KG1 (cell line): ENCODE results near the gene CACNG8.
"Not testable (repeated sequence)": the region's sequence is repeated elsewhere in the genome, so short reads cannot be mapped to it uniquely, and the experiment has no call there.

ENCODE experiments used
- DNase-seq: peaks from one replicate; lab custom pipeline; 2025; lab: John Stamatoyannopoulos, UW

The CACNG8 gene

DNA sequence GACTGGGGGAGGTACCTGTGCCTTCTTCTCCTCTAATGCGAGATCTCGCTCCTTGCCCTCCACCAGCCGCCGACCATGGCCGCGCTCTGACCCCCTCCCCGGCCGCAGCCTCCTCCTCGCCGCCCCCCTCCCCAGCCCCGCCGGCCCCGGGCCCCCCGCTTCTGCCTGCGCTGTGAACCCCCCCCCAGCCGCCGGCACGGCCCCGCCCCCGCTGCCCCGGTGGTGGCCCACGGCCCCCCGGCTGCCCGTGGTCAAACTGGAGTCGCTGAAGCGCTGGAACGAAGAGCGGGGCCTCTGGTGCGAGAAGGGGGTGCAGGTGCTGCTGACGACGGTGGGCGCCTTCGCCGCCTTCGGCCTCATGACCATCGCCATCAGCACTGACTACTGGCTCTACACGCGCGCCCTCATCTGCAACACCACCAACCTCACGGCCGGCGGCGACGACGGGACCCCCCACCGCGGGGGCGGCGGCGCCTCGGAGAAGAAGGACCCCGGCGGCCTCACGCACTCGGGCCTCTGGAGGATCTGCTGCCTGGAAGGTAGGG, at the start of gene CACNG8:
TSS of gene CACNG8 (plus strand) at position 51 of the 545 bp plus-strand sequence.
- DNase-seq = no peak

DNA sequence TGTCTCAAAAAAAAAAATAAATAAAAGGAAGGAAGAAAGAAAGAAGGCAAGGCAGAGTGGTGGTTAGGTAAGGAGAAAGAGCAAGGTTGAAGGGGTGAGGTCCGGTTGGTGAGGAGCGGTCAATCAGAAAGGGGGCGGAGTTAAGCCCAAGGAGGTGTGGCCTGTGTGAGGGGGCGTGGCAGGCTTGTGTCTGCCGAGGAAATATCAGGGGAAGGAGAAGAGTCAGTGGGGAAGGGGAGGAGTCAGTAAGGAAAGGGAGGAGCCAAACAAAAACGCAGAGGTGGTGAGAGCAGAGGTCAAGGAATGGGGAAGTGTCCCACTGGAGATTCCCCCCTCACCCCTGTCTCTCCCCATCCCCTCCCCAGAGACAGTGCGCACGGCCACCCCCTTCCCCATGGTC, 47.7 kb upstream of the CACNG8 start:
- no peak for DNase-seq

DNA sequence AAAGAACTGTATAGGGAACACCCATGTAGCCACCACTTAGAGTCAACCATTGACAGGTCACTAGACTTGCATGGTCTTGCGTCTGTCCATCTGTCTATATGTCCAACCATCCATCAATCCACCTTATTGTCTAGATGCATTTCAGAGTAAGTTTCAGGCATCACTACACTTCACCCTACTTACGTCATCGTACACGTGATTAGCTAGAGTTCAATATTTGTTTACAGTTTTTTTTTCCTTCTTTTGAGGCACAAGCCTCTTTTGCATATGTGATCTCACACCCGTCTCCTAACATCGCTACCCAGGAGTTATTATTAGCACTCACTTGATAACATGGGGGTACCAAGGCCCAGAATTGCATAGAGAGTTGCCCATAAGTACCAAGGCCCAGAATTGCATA, 46.7 kb upstream of the CACNG8 start:
- DNase-seq = no peak

DNA sequence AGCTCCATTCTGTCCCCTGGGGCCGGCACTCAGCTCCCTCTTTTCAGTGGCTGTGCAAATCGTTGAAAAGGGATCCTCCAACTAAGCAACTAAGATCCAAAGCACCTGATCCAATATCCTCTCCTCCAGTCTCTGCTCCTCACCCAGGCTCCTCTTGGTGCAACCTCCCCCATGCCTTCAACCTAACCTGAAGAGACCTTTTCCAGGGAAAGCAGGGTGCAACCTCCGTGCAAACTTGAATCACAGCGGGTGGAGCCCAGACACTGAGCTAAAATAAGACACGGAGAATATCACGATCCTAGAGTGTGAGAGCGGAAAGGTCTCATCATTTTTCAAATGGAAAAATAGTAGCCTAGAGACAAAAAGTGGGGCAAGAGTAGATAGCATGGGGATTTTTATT, 45.4 kb upstream of the CACNG8 start:
- no peak for DNase-seq

DNA sequence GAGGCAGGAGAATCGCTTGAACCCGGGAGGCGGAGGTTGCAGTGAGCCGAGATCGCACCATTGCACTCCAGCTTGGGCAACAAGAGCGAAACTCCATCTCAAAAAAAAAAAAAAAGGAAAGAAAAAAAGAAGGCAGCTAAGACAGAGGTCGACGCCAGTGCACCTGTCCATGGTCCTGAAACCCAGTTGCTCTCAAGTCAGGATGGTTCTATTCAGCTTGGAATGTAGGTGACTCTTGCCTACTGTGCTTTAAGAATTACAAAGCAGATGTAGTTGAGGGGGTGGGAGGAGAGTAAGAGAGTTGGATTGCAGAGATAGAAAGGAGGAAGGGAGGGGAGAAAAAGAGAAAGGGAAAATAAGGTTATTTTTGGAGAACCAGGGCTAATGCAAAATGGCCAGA, 35.0 kb upstream of the CACNG8 start:
- DNase-seq = peak; percentile 3

DNA sequence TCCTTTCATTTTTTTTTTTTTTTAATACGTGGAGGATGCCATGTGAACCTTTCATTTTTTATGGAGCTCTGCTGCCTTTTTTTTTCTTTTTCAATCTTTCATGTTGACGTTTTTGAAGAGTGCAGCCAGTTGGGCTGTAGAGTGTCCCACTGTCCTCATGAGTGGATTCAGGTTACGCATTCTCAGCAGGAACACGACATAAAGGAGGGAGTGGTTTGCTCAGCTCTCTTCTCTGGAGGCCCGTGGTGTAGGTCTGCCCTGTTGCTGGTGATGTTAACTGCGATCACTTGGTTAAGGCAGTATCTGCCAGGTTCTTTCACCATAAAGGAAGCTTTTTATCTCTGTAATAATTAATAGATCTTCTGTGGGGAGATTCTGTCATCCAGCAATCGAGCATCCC, 26.7 kb upstream of the CACNG8 start:
- DNase-seq = no peak

DNA sequence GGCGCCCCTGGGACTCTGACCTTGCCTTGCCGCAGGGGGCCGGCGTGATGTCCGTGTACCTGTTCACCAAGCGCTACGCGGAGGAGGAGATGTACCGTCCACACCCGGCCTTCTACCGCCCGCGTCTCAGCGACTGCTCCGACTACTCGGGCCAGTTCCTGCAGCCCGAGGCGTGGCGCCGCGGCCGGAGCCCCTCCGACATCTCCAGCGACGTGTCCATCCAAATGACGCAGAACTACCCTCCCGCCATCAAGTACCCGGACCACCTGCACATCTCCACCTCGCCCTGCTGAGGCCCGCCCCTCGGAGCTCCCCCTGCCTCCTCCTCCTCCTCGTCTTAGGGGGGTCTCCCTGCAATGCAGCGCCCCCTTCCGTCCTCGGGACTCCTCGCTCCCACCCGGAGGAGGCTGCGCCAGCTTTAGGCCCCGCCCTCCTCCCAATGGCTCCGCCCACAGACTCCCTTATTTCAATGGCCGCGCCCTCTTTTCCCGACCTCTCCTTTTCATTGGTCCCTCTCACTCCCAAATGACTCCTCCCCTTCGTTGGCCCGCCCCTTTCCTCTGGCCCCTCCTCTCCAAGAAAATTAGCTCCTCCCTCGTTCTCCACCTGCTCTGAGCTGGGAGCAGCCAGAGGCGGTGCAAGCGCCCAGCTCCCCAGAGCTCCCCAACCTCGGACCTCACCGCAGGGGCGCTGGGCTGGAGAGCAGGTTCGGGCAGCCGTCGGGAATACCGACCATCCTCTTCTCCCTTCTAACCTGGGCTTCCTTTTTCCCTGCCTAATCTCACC, 20.5 kb upstream of the CACNG8 start:
- DNase-seq = no peak

DNA sequence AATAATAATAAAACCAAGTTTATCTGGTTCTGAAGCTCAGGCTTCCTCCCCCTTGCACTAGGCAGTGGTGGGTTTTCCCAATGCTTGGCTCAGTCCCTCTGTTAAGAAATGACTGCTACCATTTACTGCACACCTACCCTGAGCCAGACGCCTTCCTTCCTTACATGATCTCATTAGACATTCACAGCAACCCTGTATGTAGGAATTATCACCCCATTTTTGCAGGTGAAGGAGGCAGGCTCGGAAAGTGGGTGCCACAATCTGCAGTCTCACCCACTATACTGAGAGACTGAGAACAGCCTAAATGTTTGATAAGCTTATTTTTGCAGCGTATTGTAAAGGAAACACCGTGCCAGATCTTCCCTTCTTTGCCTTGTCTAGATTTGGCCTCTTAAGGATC, 18.3 kb upstream of the CACNG8 start:
- no peak for DNase-seq

DNA sequence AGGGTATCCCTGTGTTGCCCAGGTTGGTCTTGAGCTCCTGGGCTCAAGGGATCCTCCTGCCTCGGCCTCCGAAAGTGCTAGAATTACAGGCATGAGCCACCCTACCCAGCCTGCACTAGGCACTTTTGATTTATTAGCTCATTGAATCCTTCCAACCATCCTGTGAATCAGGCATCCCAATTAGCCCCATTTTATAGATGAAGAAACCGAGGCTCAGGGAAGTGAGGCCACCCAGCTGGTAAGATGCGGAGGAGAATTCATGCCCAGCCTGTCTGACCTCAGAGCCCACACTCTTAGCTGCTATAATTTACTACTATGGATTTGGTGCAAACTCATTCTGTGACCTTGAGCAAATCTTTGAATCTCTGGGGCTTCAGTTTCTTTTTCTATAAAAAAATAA, 17.8 kb upstream of the CACNG8 start:
- no peak for DNase-seq

DNA sequence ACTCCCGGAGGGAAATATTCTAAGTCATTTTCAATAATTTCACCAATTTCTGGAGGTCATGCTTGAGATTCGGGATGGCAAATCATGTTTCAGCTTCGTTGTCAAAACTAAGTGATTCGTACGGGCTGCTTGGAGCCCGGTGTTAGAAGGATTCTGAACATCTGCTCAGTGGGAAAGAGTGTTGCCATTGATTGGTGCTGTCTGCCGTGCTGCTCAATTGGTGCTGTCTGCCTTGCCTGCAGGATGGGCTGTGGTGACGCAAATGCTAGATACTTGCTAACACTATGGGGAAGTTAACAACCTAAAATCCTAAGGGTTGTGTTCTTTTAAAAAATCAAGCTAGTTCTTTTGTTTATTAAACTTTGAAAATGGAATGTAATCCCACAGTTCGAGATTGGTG, 17.3 kb upstream of the CACNG8 start:
- DNase-seq = no peak

DNA sequence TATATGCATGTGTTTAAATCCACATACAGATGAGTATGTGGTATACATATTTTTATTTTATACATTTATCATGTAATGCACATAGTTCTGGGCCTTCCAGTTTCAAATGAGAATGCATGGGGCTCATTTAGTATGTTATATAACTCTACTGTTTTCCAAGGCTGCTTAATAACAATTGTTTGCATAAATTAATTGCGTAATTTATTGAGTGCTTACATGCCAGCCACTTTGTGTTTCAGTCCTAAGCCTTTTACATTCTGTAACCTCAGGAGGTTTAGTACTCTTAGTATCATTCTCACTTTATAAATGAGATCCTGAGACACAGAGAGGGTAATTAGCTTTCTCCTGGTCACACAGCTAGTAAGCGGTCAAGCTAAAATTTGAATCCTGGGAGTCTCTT, 16.7 kb upstream of the CACNG8 start:
- DNase-seq = no peak

DNA sequence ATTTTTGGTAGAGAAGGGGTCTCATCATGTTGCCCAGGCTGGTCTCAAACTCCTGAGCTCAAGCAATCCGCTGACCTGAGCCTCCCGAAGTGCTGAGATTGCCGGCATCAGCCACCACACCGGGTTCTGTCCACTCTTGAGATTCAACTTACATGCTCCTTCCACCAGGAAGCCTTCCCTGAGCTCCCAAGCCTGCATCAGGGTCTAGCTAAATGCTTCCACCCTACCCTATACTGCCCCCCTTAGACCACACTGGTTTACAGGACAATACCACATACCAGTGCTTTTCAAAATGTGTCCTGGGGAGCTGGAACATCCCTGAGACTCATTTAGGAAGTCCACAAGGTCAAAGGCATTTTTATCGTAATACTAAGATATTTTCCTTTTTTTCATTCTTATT, 15.1 kb upstream of the CACNG8 start:
- DNase-seq = no peak

DNA sequence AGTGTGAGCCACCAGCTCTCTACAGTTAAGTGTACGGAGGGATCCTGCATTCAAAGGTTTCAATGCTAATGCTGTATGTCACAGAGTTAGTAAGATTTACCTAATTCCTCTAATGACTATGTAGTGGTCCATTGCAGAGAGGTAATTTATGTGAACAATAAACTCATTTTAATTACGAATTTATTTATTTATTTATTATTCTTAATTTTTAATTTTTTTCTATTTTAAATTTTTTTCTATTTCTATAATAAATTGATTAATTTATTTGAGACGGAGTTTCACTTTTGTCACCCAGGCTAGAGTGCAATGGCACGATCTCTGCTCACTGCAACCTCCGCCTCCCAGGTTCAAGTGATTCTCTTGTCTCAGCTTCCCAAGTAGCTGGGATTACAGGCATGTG, 14.1 kb upstream of the CACNG8 start:
- not testable (repeated sequence) for DNase-seq

DNA sequence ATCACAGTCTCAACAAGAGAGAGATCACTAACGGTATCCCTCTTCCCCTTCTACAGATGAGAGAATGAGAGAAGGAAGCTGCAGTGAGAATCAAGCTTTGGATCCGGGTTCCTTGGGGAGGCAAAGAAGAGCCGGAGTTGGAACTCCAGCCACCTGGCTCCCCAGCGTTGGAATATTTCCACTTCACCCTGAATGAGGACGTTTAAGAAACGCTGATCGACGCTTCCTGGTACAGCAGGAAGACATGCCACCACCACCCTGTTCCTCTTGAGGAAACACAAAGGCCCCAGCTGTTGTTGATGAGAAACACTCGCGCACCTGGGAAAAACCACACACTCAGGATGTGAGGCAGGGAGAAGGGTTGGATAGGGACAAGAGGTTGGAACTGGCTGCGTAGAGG, 11.3 kb upstream of the CACNG8 start:
- no peak for DNase-seq

DNA sequence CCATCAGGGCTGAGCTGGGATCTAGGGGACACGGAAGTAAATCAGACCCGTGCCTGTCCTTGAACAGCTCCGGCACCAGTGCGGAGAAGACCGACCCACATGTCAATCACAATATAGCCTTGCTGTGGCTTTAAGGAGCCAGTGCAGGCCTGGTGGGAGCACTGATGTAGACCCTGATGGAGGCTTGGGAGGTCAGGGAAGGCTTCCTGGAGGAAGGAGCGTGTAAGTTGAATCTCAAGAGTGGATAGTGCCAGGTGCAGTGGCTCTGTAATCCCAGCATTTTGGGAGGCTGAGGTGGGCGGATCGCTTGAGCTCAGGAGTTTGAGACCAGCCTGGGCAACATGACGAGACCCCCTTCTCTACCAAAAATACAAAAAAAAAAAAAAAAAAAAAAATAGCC, 10.8 kb upstream of the CACNG8 start:
- no peak for DNase-seq

DNA sequence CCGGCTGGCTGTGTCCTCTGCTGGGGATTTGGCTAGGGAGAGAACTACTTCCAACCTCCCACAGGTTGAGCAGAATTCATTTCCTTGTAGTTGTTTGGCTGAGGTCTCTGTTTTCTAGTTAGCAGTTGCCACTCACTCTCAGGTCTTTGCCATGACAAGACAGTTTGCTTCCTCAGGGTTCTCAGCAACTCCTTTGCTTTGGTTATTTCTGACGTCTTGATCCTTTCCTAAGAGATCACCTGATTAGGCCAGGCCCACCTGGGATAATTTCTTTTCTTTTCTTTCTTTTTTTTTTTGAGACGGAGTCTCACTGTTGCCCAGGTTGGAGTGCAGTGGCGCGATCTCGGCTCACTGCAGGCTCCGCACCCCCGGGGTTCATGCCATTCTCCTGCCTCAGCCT, 9.4 kb upstream of the CACNG8 start:
- no peak for DNase-seq

DNA sequence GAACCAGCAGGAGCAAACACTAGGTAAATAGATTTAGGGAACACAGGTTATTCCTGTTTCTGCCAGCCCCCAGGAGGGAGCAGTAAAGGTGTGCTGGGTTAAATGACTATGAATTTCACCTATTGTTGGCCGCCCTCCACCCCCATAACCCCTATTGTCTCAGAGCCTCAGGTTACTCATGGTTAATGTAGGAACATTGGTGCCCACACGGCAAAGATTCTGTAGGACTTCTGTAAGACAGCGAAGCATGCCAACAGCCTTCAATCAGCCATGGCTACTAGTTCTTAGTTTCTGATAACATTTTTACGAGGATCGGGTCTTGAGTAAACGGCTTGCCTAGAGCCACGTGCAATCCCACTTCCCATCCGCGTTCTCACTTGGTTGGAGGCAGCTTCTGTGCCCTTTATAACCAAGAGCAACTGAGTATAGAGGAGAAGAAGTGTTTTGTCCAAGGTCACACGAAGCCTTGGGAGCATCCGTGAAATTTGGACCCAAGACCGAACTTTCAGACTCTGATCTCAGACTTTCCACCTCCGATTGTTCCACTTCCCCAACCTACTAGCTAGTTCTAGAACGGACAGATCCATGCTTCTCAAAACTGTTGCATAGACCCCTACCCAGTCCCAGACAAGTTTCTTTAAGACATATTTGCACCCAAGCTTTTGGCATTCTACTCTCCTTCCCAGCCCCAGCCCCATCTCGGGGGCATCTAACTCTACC, 5.1 kb upstream of the CACNG8 start:
- no peak for DNase-seq

DNA sequence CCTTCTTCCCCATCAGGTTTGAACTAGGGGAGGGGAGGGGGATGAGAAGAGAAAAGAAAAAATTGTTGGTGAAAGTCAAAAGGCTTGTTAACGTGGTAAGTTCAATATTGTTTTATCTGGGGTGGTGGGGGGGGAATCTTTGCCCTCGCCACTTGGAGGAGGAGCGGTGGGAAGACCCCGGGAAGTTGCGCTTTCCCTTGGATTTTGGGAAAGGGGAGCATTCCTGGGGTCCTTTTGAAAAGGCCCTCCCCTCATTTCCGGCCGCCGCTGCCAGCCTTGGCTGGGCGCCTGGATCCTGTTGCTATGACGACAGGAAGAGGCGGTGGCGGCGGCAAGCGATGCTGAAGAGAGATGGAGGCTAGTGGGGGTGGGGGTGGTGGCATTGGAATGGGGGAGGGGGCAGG, 4.6 kb upstream of the CACNG8 start:
- DNase-seq = no peak

DNA sequence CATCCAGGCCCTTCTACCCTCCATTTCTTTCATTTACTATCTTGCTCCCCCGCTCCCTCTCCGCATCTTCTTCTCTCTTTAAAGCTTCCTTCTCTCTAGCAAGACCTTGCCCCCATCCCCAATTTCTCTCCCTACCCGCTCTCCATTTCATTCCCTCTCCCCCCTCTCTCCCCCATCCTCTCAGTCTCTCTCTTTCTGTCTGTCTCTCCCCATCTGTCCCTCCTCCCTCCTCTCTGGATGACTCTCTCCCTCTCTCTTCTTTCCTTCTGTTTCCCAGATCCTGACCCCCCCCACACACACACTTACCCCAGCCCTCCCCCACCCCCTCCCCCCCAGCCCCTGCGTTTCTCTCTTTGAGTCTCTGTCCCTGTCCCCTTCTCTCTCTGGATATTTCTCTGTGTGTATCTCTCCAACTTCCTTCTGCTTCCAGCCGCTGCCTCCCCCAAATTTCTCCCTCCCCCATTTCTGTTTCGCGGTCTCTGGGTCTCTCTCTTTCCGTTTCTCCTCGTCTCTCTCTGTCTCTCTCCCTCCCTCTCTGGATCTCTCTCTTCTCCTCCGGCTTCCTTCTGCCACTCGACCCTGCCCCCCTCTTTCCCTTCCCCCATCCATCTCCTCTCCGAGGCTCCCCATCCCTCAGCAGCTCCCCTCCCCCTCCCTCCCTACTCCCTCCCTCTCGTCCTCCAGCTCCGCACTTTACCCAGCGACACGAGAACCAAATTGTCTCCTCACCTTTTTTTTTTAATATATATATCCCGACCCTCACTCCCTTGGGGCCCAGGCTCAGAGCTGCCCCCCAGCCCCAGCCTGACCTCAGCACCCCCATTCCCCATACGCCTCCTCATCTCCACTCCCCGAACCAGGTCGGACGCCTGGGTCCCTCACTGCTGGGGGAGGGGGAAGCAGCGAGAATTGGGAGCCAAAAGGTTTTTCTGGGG, 3.6 kb upstream of the CACNG8 start:
- DNase-seq = no peak

DNA sequence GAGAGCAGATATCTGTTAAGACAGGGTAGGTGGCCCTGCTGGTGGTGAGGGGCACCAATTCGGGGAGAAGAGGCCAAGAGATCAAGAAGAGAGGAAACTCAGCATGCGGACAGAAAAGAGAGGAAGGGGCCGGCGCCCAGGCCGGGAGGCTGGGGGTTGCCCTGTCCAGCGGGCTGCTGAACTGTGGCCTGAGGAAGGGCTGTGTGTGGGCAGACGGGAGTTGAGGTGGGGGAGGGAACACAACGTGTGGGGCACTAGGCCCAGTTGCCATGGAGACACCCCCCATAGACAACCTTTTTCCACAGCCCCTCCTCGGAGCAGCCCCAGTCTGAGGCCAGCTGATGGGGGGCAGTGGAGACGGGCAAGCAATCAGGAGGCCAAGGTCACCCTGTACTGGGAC, 2.5 kb upstream of the CACNG8 start:
- no peak for DNase-seq

DNA sequence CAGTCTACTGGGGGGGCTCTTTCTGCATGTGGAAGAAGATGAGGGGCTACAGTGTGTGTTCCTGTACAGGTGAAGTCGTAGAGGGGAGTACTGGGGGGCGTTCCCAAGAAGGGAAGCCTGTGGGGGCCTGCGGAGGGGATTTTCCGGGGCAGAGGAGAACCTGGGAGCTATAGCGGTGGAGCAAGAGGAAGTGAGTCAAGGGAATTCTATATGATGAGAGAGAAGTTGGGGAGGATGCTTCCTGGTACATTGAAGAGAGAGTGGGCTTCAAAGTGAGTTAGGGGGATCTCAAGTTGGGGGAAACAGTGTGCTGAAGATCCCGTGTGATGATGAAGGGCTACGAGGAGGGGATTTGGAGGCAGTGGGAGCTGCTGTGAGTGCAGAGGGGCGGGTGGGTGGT, 1.9 kb upstream of the CACNG8 start:
- no peak for DNase-seq
